K562 (cell line): Measurements from ENCODE around the gene SLC22A16. TPM values are rescaled to one million over a fixed set of nuclear protein-coding genes. Genes with fewer than 3 reads are reported as not detected.

Experiments
- polyA plus RNA-seq, 8 experiments: library from polyadenylated mRNA; depleted of rRNA in 4 of 8; stranded (reverse) in 5 of 8; unstranded in 3 of 8; fragments of >200 nt; fragmentation: Nextera tagmentation in 2 of 8; fragmentation: Illumina TruSeq in 1 of 8; extraction: Ambion mirVana in 2 of 8; extraction: Trizol in 1 of 8; gene quantifications; 2 replicates each; pipeline versions ENCODE4 v1.2.1 to v1.2.3, GENCODE V29; 2011 to 2014; ENCODE audit warnings: inconsistent platforms in 1 of 8, missing spikeins in 1 of 8
- total RNA-seq, 7 experiments: library from RNA; depleted of rRNA in 6 of 7; stranded (reverse); fragments of >200 nt in 6 of 7; fragmentation: Illumina TruSeq in 2 of 7; extraction: Trizol in 2 of 7; gene quantifications; 2 replicates each; pipeline versions ENCODE4 v1.2.1 to v1.2.3, GENCODE V29; 2011 to 2021; ENCODE audit warnings: low replicate concordance in 1 of 7

The SLC22A16 gene
- total and polyA plus RNA-seq, 9 of the 15 experiments (the other 6 are each of a cell fraction or from before 2014, with no cell fraction given): not detected

Other genes with a start within 250 kb of the SLC22A16 start
- gene METTL24, start 118.3 kb downstream of the SLC22A16 start, total RNA-seq (2014; rRNA removed): not detected in 2 replicates
- gene METTL24, start 118.3 kb downstream of the SLC22A16 start, total RNA-seq (2014; rRNA removed; fragmentation: Illumina TruSeq; extraction: Trizol): not detected in 2 replicates
- gene METTL24, start 118.3 kb downstream of the SLC22A16 start, total RNA-seq (2015; rRNA removed; fragmentation: Illumina TruSeq; extraction: Trizol): not detected in 2 replicates
- gene METTL24, start 118.3 kb downstream of the SLC22A16 start, total RNA-seq (2021): not detected in 2 replicates
- gene METTL24, start 118.3 kb downstream of the SLC22A16 start, polyA plus RNA-seq (2011; rRNA removed): not detected in 2 replicates
- not detected in 2 replicates for gene METTL24, start 118.3 kb downstream of the SLC22A16 start, polyA plus RNA-seq (2014; fragmentation: Illumina TruSeq; extraction: Trizol)
- gene METTL24, start 118.3 kb downstream of the SLC22A16 start, polyA plus RNA-seq (2014; fragmentation: Nextera tagmentation; extraction: Ambion mirVana): not detected
- gene METTL24, start 118.3 kb downstream of the SLC22A16 start, polyA plus RNA-seq (2014; rRNA removed): not detected in 2 replicates
- gene DDO, start 61.0 kb downstream of the SLC22A16 start, total RNA-seq (2014; rRNA removed): not detected in 2 replicates
- 0.10 TPM in 1 of 2 replicates, not detected in the other for gene DDO, start 61.0 kb downstream of the SLC22A16 start, total RNA-seq (2014; rRNA removed; fragmentation: Illumina TruSeq; extraction: Trizol)
- 0.11 TPM in 1 of 2 replicates, not detected in the other for gene DDO, start 61.0 kb downstream of the SLC22A16 start, total RNA-seq (2015; rRNA removed; fragmentation: Illumina TruSeq; extraction: Trizol)
- gene DDO, start 61.0 kb downstream of the SLC22A16 start, total RNA-seq (2021): 0.09 TPM in 1 of 2 replicates, not detected in the other
- not detected in 2 replicates for gene DDO, start 61.0 kb downstream of the SLC22A16 start, polyA plus RNA-seq (2011; rRNA removed)
- gene DDO, start 61.0 kb downstream of the SLC22A16 start, polyA plus RNA-seq (2014; fragmentation: Illumina TruSeq; extraction: Trizol): not detected in 2 replicates
- not detected for gene DDO, start 61.0 kb downstream of the SLC22A16 start, polyA plus RNA-seq (2014; fragmentation: Nextera tagmentation; extraction: Ambion mirVana)
- gene DDO, start 61.0 kb downstream of the SLC22A16 start, polyA plus RNA-seq (2014; rRNA removed): not detected in 2 replicates